NCI-H187 (cell line): ENCODE data around the gene MPP3.

Experiments
- DNase-seq, 2 experiments: peaks; one replicate each; lab custom pipeline; 2025; lab: John Stamatoyannopoulos, UW

Gene MPP3

DNA sequence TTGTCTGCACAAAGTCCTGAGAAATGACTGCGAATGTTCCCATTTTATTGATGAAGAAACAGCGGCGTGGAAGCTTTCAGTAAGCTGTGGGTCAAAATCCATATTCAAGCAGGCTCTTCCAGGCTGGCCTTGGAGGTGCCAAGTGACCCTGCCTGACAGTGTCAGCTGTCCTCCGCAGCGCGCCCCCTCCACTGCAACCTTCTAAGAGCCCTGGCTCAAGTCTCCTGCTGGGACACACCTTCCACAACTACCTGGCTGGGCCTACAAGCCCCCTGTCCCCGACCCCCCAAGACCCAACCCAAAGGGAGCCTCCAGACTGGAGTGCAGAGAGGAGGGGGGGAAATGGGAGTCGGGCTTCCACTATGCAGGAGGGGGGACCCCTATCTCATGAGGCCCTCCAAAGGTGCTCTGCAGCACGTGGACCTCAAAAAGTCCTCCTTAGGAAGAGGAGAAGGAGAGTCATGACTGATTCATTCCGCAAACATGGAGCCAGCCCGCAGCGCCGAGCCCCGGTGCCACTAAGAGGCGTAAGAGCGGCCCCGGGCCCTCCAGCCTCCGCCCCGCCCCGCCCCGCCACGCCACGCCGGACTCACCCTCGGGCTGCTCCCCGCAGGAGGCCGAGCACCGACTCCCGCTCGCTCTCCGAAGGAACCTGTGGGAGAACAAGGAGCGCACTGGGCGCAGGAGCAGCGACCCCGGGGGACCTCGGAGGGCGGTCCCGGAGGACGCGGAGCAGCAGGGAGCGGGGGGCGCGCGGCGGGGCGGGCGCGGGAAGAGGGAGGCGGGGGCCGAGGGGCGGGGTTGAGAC, 574 bp downstream of the MPP3 start:
- DNase-seq = no peak

DNA sequence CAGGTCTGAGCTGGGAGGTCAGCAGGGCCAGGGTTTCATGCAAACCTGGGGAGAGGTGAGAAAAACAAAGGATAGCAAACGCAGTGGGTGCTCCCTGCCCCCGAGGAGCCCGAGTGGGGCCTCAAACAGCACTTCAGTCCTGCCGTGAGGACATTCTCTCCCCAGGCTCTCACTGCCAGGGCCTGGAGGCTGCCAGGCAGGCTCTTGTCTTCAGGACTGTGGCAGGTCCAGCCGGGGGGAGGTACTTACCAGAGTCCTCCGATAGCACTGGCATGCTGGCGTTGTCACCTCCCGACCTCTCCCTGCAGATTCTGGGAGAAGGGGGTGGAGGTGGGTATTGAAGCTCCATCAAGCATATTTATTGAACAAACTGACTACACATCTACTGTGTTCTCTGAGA, 1.3 kb downstream of the MPP3 start:
- no peak for DNase-seq

DNA sequence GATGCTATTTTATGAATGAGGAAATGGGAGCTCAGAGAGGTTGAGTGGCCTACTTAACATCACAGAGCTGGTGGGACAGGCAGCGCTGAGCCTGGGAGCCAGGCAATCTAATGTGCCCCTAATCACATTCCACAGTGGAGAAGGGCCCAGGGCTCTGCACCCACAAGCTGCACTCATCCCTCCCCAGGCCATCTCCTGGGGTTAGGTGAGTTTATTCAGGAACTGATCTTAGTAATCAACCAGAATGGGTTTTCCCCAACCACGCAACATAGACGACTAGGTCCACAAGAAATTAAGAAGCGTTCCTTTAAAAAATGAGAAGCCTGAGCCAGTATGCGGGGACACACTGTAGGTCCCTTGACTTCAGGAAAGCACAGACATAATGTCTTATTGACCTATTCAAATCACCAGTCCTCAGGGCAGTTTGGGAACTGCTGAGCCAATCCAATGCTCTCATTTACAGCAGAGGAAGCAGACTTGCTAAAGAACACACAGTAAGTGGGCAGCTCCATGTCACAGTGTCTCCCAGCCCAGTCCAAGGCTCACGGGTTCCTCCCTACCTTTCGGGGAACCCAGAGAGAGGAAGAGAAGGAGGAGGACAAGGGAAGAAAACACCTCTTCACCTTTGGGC, 2.3 kb downstream of the MPP3 start:
- DNase-seq = no peak

GRCh38 chr17:43829738-43830137, 3.2 kb downstream of the MPP3 start:
- DNase-seq = no peak

DNA sequence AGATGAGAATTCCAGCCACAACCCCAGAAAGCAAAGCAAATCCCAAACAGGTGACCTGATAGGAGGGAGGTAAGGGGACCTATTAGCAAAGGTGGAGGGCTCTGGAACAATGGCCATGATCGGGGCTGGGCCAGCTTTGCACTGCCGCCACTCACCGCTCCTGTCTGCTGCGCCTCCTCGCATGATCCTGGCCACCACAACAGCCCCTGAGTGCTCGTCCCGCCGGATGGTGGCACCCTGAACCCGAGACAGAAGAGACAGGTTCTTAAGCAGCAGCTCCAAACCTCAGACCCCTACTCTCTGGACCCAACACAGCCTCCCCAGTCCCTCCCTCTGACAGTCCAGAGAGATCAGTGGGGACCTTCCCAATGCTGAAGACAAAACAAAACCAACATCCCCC, 5.3 kb downstream of the MPP3 start:
- DNase-seq = no peak

DNA sequence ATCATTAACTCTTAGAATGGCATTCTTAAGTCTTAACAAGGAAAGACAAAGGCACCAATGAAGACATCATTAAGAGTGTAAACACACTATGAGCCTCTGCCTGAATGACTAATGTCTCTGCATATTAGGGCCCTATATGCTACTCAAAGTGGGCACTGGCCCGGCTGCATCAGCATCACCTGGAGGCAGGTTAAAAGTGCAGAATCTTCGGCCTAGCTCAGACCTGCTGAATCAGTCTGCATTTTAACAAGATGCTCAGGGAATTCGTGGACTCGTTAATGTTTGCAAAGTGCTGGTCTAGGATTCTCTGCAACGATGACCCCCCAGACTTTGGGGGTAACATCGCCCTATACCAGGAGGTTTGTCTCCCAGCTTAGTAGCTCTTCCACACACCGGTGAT, 6.7 kb downstream of the MPP3 start:
- DNase-seq = no peak

GRCh38 chr17:43825567-43825966, 7.4 kb downstream of the MPP3 start:
- no peak for DNase-seq

DNA sequence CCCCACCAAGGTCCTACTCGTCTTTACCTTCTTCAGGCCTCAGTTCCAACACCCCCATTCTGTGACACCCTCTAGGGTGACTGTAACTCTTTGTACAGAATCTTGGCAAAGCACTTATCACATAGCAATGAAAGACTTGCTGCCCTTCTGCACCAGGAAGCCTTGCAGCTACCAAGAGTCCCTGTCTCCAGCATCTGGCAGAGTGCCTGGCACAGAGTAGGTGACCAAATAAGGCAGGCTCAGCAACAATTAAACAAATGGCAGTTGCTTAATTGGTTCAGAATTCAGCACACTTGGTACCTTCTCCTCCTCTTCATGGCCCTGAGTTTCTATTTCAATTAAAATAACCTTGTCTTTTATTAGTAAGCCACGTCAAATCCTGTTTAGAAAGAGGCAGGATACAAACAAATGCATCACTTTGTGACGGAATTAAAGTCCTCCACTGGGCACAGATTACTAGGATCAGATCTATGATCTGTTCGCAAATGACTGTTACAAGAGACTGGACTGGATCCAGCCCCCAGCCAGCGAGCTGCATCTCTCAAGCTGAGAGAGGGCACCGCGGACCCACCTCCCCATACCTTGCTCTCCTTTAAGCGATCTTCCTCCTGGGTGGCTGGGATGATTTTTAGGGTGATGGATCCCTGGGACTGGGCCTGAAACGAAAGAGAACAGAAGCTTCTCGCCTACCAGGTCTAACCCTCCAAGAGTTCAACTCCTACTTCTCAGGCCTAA, 9.4 kb downstream of the MPP3 start:
- no peak for DNase-seq

- no peak for DNase-seq
These were observed 10.3 kb downstream of the MPP3 start for GRCh38 chr17:43822570-43823190.

- DNase-seq = no peak
These were observed 12.2 kb downstream of the MPP3 start for GRCh38 chr17:43820759-43821158.

GRCh38 chr17:43818966-43819365, 14.0 kb downstream of the MPP3 start:
- DNase-seq = no peak

DNA sequence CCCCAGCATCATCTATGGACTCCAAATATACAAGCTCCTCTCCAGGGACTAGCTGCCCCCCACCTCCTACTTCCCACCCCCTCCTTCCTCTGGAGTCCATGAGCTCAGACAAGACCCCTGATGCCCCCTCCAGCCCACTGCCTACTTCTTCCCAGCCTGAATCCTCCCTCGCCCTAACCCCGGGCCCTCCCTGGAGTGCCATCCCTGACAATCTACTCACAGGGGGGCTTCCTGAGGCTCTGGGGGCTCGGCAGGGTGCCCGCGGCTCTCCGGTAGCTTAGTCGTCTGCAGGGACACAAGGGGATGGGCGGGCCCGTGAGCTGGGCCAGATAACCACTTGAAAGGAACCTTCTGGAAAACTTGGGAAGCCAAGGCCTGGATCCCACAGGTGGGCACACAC, 15.1 kb downstream of the MPP3 start:
- no peak for DNase-seq

- DNase-seq = no peak
These were observed 16.3 kb downstream of the MPP3 start for GRCh38 chr17:43816336-43817320.

DNA sequence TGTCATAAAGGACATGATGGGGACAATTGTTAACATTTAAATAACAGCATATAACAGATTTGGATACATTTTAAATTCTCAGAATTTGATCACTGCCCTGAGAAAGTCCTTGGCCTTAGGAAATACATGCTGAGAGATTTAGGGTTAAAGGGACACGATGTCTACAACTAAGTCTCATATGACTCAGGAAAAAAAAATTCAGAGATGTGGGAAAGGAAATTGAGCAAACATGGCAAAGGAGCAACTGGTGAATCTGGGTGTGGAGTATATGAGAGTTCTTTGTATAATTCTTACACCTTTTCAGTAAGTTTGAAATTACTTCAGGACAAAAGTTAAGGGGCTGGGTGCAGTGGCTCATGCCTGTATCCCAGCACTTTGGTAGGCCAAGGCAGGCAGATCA, 18.2 kb downstream of the MPP3 start:
- no peak for DNase-seq

DNA sequence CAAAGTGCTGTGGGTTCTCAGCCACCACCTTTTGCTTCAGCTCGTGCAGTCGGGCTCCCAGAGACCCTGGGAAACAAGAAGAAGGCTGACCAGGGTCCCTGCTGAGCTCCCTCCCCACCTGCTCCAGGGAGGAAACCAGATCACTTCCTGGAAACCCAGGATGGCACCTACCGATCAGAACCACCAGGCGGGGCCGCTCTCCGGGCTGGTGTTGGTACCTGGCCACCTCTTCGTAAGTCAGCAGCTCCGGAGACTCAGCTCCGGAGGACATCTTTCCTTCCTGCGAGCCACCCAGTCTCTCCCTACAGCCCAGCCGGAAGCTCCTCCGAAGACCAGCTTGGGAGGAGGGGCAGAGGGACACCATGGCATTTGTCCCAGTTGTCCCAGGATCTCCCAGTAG, 18.9 kb downstream of the MPP3 start:
- no peak for DNase-seq

- DNase-seq = no peak
These were observed 19.6 kb downstream of the MPP3 start for GRCh38 chr17:43813386-43813785.

DNA sequence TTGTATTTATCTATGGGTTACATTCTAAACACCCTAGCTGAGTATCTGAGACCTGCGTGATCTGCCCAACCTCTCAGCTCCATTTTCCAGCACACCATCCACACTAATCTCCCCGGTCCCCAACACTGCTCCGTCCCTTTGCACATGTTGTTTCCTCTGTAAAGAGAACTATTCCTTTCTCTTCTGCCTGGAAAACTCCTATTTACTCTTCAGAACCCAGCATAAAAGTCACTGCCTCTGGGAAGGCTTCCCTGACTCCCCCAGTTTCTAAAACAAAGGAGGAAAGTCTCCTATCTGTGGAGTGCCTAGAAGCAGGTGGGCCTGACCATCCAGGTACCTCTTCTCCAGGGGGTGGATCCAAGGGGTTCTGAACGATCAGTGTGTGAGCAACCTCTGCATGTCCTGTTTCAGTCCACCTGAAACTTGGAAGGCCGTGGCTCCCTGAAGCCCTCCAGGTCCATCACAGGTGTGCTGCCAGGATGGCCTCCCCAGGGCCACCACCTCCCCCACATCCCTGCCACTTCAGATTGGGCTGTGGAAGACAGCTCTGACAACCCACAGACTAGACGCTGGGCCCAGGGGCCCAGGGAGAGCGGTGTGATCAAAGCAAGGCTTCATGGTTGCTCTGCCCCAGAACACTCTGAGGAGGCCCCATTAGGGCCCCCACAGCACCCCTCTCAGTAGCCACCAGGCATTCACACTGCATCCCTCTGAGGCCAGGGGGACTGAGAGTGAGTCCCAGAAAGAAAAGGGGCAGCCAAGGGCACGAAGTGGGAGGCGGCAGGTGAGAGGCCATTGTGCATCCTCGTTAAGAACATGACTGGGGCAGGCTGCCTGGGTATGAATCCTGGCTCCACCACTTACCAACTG, 20.3 kb downstream of the MPP3 start:
- DNase-seq = no peak

GRCh38 chr17:43810823-43811222, 22.1 kb downstream of the MPP3 start:
- no peak for DNase-seq

DNA sequence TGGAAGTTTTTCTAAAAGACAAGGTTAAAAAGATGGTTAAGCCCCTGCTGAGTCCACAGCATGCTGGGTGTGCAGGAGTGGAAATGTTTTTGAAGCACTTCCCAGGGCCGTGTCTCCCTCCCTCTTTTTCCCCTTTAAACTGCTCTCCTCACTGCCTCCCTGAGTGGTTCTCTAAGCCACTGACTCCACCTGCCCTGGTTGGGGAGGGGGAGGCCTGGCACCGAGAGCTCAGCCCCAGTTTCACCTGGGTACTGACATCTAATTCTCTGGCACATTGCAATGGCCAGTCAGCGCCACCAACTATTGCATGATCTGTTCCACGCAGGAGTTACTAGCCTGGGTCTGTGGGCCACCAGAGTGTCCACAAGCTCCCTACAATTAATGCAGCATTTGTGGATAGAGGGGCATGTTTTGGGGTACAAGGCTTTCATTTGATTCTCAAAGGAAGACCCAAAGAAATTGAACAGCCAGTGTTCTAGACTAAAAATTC, 22.7 kb downstream of the MPP3 start:
- DNase-seq = peak in 1 of 2 experiments; percentile 17

DNA sequence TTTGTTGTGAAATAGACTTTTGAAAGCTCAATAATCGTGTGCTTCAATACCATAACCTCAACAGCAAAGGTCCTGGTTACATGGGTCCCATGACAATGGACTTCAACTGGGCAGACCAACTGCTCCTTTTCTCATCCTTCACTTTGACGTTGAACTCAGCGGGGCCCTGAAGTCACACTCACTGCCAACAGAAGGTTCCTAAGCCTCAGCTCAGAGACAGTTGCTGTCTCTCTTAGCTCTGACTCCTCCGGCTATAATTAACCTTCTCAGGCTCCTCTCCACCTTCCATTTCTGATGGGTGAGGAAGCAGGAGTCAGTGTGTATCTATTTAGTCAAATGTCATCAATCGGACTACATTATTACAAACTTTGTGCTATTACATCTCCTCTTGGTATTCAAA, 23.8 kb downstream of the MPP3 start:
- no peak for DNase-seq
